Endodermal cell (in vitro differentiated cells): ENCODE data around the gene LHX2. TPM values are rescaled to one million over a fixed set of nuclear protein-coding genes. Genes with fewer than 3 reads are reported as not detected.
A peak's percentile ranks its signal among the peaks of the same experiment; 100 is the strongest.

ENCODE experiments used
- DNase-seq: peaks from one replicate; pipeline ENCODE4 v3.0.0-alpha.2; 2017
- H3K27ac ChIP-seq: 2 replicates; pipeline ENCODE4 v1.5.1; 2013; ENCODE audit warnings: mild to moderate bottlenecking, low read depth, low read length, moderate library complexity
- H3K27me3 ChIP-seq: 2 replicates; pipeline ENCODE4 v1.6.1; 2013; ENCODE audit warnings: mild to moderate bottlenecking, low read length, moderate library complexity; ENCODE audit not compliant: insufficient read depth, control insufficient read depth, poor library complexity, severe bottlenecking
- H3K36me3 ChIP-seq: 2 replicates; pipeline ENCODE4 v1.7.0; 2013; ENCODE audit warnings: mild to moderate bottlenecking, low read length, moderate library complexity; ENCODE audit not compliant: control insufficient read depth, insufficient read depth
- H3K4me1 ChIP-seq: one replicate; pipeline ENCODE4 v1.7.0; 2013; ENCODE audit warnings: low read length; ENCODE audit not compliant: control insufficient read depth, insufficient read depth
- H3K4me3 ChIP-seq: 2 replicates; pipeline ENCODE4 v1.5.1; 2013; ENCODE audit warnings: mild to moderate bottlenecking, low read length, moderate library complexity
- H3K9ac ChIP-seq: 2 replicates; pipeline ENCODE4 v1.6.1; 2013; ENCODE audit warnings: mild to moderate bottlenecking, low read length, moderate library complexity; ENCODE audit not compliant: poor library complexity, severe bottlenecking; ENCODE audit errors: extremely low read depth
- H3K9me3 ChIP-seq: 2 replicates; pipeline ENCODE4 v1.6.1; 2013; ENCODE audit warnings: mild to moderate bottlenecking, low read length, moderate library complexity; ENCODE audit not compliant: control insufficient read depth
- H3K27ac Mint-ChIP-seq: 2 replicates; pipeline ENCODE4 v1.8.0; 2020; ENCODE audit warnings: mixed read lengths
- H3K27me3 Mint-ChIP-seq: 2 replicates; pipeline ENCODE4 v1.8.0; 2021; ENCODE audit warnings: mild to moderate bottlenecking, mixed read lengths; ENCODE audit not compliant: insufficient read depth
- H3K36me3 Mint-ChIP-seq: 2 replicates; pipeline ENCODE4 v1.8.0; 2020; ENCODE audit warnings: low read depth, mixed read lengths
- H3K4me1 Mint-ChIP-seq: 2 replicates; pipeline ENCODE4 v1.8.0; 2020; ENCODE audit warnings: mixed read lengths
- H3K4me3 Mint-ChIP-seq: 2 replicates; pipeline ENCODE4 v1.8.0; 2020; ENCODE audit warnings: mild to moderate bottlenecking, moderate library complexity, mixed read lengths
- H3K9me3 Mint-ChIP-seq: 2 replicates; pipeline ENCODE4 v1.8.0; 2020; ENCODE audit warnings: mild to moderate bottlenecking, mixed read lengths
- WGBS, 2 experiments: methylation state at CpG; one replicate each; pipeline versions ENCODE4 v1.1.5 to v1.1.7; 2013; ENCODE audit warnings: missing lambda C conversion rate in 2 of 2, mixed read lengths in 1 of 2; ENCODE audit not compliant: insufficient coverage in 1 of 2, insufficient read length in 1 of 2; 5-methylcytosine and 5-hydroxymethylcytosine counted together
- long read RNA-seq, 4 experiments: library from polyadenylated mRNA in 2 of 4; library from RNA in 1 of 4; library from capped mRNA in 1 of 4; stranded (forward) in 3 of 4; unstranded in 1 of 4; transcript quantifications; one replicate each; pipeline ENCODE4 v2.0.0, GENCODE V29; 2020 to 2021; ENCODE audit warnings: inconsistent platforms in 1 of 4
- polyA plus RNA-seq, 2 experiments: library from polyadenylated mRNA; stranded (reverse); fragments of 50-300 nt; gene quantifications; one replicate each; pipeline ENCODE4 v1.2.3, GENCODE V29; 2013
- total RNA-seq, 2 donors: library from RNA; stranded (reverse); fragmentation: NEBNext Ultra II Directional in 1 of 2; extraction: Animal tissue kit (Norgen Biotek cat#: 25700) in 1 of 2; gene quantifications; 2 replicates in 1 of 2; 3 replicates in 1 of 2; pipeline ENCODE4 v1.2.1, GENCODE V29; 2021
- TF ChIP-seq, protein P1 (sequence below): fragments of 200-600 bp; sonication (generic); conservative IDR thresholded peaks from 2 replicates; pipeline ENCODE4 v1.5.0; 2021; ENCODE audit warnings: antibody characterized with exemption, mild to moderate bottlenecking

LHX2 gene, protein sequence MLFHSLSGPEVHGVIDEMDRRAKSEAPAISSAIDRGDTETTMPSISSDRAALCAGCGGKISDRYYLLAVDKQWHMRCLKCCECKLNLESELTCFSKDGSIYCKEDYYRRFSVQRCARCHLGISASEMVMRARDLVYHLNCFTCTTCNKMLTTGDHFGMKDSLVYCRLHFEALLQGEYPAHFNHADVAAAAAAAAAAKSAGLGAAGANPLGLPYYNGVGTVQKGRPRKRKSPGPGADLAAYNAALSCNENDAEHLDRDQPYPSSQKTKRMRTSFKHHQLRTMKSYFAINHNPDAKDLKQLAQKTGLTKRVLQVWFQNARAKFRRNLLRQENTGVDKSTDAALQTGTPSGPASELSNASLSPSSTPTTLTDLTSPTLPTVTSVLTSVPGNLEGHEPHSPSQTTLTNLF
- under 1 TPM; 0.20 to 0.29 TPM for total RNA-seq
- polyA plus RNA-seq (2013, experiment 1 of 2) = 4.2 TPM
- polyA plus RNA-seq (2013, experiment 2 of 2) = 5.4 TPM
- long read RNA-seq, experiment 1 = 0 reads
- long read RNA-seq, experiment 2 = 0 reads
- long read RNA-seq, experiment 3 = 0 reads
- long read RNA-seq, experiment 4 = 0 reads

DNA sequence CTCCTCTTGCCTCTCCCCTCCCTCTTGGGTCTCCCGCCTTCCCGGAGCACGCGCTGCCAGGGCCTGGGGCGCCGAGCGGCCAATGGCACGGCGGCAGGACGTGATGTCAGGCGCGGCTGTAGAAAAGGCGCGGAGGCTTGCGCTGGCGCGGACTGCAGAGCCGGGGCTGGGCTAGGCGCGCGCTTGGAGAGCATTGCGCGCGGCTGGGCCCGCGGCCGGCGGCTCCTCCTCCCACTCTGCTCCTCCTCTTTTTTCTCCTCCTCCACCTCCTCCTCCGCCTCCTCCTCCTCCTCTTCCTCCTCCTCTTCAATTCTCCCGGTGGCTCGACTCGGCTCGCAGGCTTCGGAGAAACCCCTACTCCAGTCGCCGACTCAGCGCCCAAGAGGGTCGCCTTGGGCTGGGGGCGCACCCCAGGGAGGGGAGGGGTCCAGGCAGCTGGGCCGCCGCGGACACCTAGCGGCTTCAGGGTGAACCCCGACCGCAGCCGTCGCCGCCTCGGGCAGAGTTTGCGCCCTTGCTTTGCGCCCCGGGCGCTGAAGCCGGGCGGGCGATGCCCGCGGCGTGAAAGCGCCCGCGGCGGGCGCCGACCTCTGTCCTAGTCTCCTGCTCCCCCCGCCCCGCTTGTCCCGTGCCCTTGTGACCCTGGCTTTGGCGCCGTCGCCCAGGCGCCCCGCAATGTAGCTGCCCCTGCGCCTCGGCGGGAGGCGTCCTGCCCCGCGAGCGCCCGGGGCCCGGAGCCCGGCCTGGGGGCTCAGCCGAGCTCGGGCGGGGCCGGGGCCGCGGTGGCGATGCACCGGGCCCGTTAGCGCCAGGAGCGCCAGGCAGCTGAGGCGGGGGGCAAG is at the start of gene LHX2:
LHX2 (plus strand) TSS at position 309 of the 842 bp plus-strand sequence. CDS start 581 bp downstream, outside the sequence.
- Mint-ChIP-seq H3K4me3 (peak within 1 kb of the TSS; percentile 33), H3K27ac (no peak within 1 kb of the TSS), H3K27me3 (peaks cover 98% of the 10 kb centered on the region), H3K9me3 (no peaks in the 10 kb centered on the region), H3K36me3 (no peaks in the 10 kb centered on the region), H3K4me1 (peaks cover 36% of the 10 kb centered on the region)
- H3K36me3 ChIP-seq = no peaks in the 10 kb centered on the region
- H3K9ac ChIP-seq = no peak within 1 kb of the TSS
- TF ChIP-seq, protein P1, sequence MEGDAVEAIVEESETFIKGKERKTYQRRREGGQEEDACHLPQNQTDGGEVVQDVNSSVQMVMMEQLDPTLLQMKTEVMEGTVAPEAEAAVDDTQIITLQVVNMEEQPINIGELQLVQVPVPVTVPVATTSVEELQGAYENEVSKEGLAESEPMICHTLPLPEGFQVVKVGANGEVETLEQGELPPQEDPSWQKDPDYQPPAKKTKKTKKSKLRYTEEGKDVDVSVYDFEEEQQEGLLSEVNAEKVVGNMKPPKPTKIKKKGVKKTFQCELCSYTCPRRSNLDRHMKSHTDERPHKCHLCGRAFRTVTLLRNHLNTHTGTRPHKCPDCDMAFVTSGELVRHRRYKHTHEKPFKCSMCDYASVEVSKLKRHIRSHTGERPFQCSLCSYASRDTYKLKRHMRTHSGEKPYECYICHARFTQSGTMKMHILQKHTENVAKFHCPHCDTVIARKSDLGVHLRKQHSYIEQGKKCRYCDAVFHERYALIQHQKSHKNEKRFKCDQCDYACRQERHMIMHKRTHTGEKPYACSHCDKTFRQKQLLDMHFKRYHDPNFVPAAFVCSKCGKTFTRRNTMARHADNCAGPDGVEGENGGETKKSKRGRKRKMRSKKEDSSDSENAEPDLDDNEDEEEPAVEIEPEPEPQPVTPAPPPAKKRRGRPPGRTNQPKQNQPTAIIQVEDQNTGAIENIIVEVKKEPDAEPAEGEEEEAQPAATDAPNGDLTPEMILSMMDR = peak; percentile 60
- peaks cover 99% of the 10 kb centered on the region for H3K27me3 ChIP-seq
- H3K9me3 ChIP-seq = no peaks in the 10 kb centered on the region
- peak; percentile 97 for DNase-seq
- peak within 1 kb of the TSS; percentile 29 for H3K4me3 ChIP-seq
- H3K27ac ChIP-seq = no peak within 1 kb of the TSS
- WGBS, 2 experiments = 1% methylated on average over 20 to 95 of the region's 95 CpGs
- H3K4me1 ChIP-seq = no peaks in the 10 kb centered on the region

DNA sequence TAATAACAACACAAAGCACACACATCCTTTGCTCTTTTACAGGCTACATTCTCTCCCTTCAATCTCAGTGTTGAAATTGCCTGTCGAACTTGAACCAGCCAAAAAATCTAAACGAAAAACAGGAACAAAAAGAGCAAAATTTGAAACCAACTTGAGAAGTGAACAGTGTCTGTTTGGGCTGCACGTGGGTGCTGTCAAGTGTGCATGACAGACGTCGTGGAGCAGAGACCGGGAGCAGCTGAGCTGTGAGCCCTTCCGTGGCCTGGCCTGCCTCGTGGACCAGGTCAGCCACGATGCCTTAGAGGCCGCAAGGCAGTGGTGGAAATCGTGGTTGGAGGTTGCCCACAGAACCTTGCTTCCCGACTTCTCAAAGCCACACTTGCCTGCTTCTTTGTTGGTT is 46.8 kb upstream of the LHX2 start:
- 92 to 94% methylated on average over 11 to 12 of the region's 12 CpGs for WGBS, 2 experiments
- Mint-ChIP-seq H3K27ac (no peak overlapping the region), H3K4me1 (peaks cover 4% of the 10 kb centered on the region), H3K27me3 (peaks cover 26% of the 10 kb centered on the region), H3K36me3 (no peaks in the 10 kb centered on the region), H3K4me3 (no peak overlapping the region), H3K9me3 (no peaks in the 10 kb centered on the region)
- no peak for DNase-seq
- Histone ChIP-seq H3K4me3 (no peak overlapping the region), H3K36me3 (no peaks in the 10 kb centered on the region), H3K27me3 (peaks cover 5% of the 10 kb centered on the region), H3K4me1 (no peaks in the 10 kb centered on the region), H3K9me3 (no peaks in the 10 kb centered on the region), H3K9ac (no peak overlapping the region), H3K27ac (no peak overlapping the region)
- TF ChIP-seq, protein P1 = no peak
